ENCODE data around the gene IRX3.

IRX3 gene

GRCh38 chr16:54309341-54309740, 22.8 kb upstream of the IRX3 start:
- no peaks in the 10 kb centered on the region for H3K27me3 Mint-ChIP-seq
- no peaks in the 10 kb centered on the region for H3K36me3 Mint-ChIP-seq
- no peak for ATAC-seq
- no peak overlapping the region for H3K4me3 Mint-ChIP-seq
- H3K27ac Mint-ChIP-seq: no peak overlapping the region
- H3K4me1 Mint-ChIP-seq: no peaks in the 10 kb centered on the region
- H3K9me3 Mint-ChIP-seq: peaks cover 2% of the 10 kb centered on the region

GRCh38 chr16:54305080-54305479, 18.5 kb upstream of the IRX3 start:
- Mint-ChIP-seq H3K27me3 (no peaks in the 10 kb centered on the region), H3K4me3 (no peak overlapping the region), H3K27ac (no peak overlapping the region)

GRCh38 chr16:54303613-54304012, 17.0 kb upstream of the IRX3 start:
- ATAC-seq: no peak
- Mint-ChIP-seq H3K4me3 (no peak overlapping the region), H3K27me3 (no peaks in the 10 kb centered on the region), H3K27ac (no peak overlapping the region), H3K4me1 (no peaks in the 10 kb centered on the region), H3K36me3 (no peaks in the 10 kb centered on the region), H3K9me3 (peaks cover 6% of the 10 kb centered on the region)

More at GRCh38 chr16:54305080-54305479, 18.5 kb upstream of the IRX3 start:
- Mint-ChIP-seq H3K36me3 (no peaks in the 10 kb centered on the region), H3K9me3 (peaks cover 6% of the 10 kb centered on the region), H3K4me1 (no peaks in the 10 kb centered on the region)
- no peak for ATAC-seq

DNA sequence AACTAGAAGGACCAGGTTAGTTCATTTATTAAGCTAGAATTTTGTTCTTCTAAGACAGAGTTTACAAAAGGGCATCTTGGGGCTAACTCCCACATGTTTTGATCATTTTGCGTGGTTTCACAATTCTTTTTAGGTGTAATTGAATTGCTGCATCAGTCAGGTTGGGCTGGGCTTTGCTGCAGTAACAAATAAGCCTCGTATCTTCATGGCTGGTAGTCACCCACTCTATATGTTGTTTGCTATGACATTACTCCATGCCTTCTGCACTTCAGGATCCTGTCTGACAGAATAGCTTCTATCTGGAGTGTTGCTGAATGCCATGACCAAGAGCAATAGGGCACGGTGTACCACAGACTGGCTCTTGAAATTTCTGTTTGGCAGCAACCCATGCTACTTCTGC, 10.6 kb upstream of the IRX3 start:
- Mint-ChIP-seq H3K36me3 (no peaks in the 10 kb centered on the region), H3K9me3 (peaks cover 9% of the 10 kb centered on the region), H3K27ac (no peak overlapping the region), H3K4me3 (no peak overlapping the region), H3K27me3 (peaks cover 8% of the 10 kb centered on the region), H3K4me1 (no peaks in the 10 kb centered on the region)
- no peak for ATAC-seq

DNA sequence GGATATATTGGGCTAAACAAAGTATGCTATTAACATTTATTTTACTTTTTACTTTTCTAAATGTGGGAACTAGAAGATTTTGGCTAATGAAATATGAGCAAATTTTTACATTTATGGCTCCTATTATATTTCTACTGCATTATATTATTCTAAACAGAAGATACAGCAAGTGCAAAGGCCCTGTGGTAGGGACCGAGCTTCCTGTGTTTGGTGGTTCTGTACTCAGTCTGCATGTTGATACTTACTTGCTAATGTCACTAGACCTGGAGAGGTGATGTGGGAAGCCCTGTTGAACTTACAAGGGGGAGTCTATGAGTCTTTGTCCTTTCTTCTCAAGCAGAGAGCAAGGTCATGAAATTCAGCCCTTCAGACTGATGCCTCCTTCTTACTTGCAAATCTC, 10.0 kb upstream of the IRX3 start:
- no peak for ATAC-seq

DNA sequence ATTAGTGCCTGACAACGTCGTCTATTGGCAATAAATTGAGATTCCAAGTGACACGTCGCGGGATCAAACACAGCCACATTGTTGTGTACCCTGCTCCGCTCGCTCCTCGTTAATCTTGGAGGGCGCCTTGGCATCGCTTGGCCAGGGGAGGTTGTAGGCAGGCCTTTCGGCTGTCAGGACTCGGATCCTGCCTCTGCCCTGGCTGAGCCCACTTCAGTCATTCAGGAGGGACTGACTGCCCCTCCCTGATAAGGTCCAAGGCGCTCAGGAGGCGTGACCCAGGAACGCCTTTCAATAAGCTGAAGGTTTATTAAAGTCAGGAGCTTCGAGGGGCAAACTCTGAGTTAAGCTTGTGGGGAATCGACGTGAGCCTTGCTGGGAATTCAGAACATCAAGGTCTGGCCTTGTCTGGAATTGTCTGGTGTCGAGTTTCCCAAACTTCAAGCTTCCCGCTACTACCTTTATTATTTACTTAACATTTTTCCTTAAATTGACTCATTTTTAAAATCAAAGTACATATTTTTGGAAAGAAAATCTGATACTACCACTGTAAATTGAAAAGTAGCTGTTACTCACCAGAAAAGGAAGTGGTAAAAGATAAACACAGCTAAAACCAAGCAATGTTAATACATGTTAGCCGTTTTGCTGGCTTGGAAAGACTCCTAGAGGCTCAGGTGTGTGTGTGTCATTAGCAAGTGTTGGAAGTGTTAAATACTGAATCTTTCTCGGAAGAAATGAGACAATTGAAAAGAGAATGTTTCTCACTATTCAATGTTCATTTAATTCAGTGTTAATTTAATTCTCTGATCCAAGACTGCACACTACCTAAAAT, 5.3 kb upstream of the IRX3 start:
- H3K27ac Mint-ChIP-seq: no peak overlapping the region
- peaks cover 56% of the 10 kb centered on the region for H3K27me3 Mint-ChIP-seq
- peaks cover 14% of the 10 kb centered on the region for H3K9me3 Mint-ChIP-seq
- no peak overlapping the region for H3K4me3 Mint-ChIP-seq
- no peak for ATAC-seq
- peaks cover 6% of the 10 kb centered on the region for H3K36me3 Mint-ChIP-seq
- peaks cover 6% of the 10 kb centered on the region for H3K4me1 Mint-ChIP-seq

More for the DNA sequence above, 10.0 kb upstream of the IRX3 start:
- peaks cover 9% of the 10 kb centered on the region for H3K9me3 Mint-ChIP-seq
- no peaks in the 10 kb centered on the region for H3K4me1 Mint-ChIP-seq
- no peaks in the 10 kb centered on the region for H3K36me3 Mint-ChIP-seq
- no peak overlapping the region for H3K4me3 Mint-ChIP-seq
- no peak overlapping the region for H3K27ac Mint-ChIP-seq
- peaks cover 14% of the 10 kb centered on the region for H3K27me3 Mint-ChIP-seq

DNA sequence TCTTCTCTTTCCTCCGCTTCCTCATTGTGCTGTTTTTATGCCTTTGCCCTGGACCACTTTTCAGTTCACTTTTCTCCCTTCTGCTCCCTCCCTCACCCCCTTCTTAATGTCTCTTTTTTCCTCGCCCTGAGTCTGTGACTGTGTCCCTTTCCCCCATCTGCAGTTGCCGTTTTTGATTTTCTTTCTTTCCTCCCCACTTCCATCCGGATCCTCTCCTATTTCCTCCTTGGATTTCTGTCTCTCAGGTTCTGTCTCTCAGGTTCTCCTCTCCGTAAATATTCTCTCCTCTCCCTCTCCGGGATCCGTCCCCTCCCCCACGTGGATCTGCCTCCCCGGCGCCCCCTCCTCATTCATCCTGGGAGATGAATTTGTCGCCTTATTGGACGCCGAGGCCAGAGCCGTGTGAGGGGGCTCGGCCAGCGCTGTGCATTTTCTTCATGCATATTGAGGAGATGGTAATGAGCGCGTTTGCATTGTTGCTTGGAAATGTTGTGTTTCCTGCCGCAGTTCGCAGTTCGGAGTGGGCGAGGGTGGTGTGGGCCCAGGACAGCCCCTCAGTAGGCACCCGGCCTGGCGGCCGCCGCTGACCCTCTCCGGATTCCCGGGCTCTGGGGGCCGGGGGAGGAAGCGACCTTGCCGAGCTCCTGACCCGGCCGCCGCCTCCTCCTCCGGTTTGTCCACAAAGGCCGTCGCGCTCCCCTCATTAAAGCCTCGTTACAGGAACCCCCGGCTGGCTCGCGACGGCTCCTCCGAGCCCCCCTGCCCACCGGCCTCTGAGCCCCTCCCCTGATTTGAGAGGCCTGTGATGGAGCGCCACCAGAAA, 4.5 kb upstream of the IRX3 start:
- H3K27ac Mint-ChIP-seq: no peak overlapping the region
- peaks cover 13% of the 10 kb centered on the region for H3K4me1 Mint-ChIP-seq
- H3K36me3 Mint-ChIP-seq: peaks cover 6% of the 10 kb centered on the region
- ATAC-seq: no peak
- peaks cover 64% of the 10 kb centered on the region for H3K27me3 Mint-ChIP-seq
- peaks cover 10% of the 10 kb centered on the region for H3K9me3 Mint-ChIP-seq
- H3K4me3 Mint-ChIP-seq: no peak overlapping the region

DNA sequence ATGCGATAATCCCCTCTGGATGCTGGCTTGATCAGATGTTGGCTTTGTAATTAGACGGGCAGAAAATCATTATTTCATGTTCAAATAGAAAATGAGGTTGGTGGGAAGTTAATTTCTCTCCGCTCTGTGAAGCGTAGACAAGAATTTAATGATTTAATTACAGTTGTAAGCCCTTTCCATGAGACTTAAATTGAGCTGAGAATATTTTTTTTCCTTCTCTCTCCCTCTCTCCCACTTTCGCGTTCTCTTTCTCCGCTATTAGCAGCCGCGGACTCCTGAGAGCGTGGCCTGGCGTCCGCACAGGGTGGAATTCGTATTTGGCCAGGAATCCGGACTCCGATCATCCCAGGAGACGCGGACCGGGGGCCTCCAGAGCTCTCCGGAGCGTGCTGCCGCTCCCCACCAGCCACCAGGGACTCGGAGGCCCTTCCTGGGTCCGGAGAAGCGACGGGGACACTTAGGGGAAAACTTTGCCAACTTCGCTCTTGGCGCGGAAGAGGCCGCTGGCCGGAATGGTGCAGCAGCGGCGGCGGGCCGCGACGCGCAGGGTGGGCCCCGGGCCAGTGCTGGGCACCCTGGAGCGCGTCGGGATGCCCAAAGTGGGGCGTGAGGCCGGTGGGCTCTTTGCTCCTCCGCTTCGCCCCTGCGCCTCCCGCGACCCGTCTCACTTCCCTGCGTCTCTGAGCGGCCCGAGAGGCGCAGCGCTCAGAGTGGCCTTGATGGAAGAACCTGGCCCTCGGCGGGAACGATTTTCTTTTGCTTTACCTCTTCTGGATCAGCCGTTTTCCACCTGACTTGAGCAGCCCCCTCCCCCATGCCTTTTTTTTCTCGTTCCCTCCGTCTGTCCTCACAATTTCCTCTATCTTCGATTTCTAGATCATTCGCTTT, 3.6 kb upstream of the IRX3 start:
- H3K27me3 Mint-ChIP-seq: peaks cover 72% of the 10 kb centered on the region
- peaks cover 7% of the 10 kb centered on the region for H3K9me3 Mint-ChIP-seq
- H3K27ac Mint-ChIP-seq: no peak overlapping the region
- H3K36me3 Mint-ChIP-seq: peaks cover 6% of the 10 kb centered on the region
- no peak overlapping the region for H3K4me3 Mint-ChIP-seq
- peaks cover 16% of the 10 kb centered on the region for H3K4me1 Mint-ChIP-seq
- ATAC-seq: no peak

DNA sequence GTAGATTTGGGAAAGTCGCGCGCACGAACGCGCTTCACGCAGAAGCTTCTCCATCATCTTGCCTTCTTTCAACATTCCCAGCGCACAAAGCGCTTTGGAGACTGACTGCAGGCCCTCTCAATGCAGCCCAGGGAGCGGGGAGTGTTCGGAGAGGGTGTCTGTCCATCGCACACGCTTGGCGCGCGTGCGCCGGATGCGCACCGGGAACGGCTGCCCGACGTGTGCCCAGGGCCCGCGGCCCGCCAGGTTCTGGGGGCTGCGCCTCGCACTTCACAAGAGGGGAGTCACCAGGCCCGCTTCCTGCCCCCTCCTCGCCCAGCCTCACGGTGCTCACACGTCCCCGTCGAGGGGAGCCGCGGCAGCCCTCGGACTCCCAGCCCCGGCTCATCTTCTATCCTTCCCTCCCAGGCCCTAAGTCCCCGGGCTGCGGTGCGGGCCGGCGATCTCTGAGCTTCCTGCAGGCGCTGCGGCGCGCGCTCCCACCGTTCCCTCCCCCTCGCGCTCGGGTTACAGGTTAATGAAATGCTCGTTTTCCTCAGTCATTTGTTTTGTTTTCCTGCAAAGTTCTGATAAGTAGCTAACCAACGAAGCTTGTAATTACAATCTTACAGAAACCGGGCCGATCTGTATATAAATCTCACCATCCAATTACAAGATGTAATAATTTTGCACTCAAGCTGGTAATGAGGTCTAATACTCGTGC, 2.8 kb upstream of the IRX3 start:
- Mint-ChIP-seq H3K4me3 (no peak overlapping the region), H3K36me3 (peaks cover 6% of the 10 kb centered on the region), H3K27ac (no peak overlapping the region)

DNA sequence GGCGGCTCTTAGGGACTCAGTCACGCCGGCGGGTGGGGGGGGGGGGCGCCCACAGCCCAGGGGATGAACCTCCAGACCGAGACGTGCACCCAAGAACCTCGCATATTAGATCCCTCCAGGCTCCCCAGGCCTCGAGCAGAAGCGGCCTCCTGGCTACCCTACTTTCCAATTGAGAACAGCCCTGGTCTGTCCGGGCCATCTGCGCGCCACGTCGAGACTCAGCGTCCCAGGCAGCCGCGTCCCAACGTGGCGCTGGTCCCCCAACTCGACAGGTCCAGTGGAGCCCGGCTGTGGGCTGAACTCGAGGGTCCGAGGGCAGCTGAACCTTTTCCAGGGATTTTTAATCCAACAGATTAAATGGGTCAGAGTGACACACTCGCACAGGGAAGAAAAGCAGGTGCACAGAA, 2.3 kb upstream of the IRX3 start:
- Mint-ChIP-seq H3K27ac (no peak overlapping the region), H3K27me3 (peaks cover 80% of the 10 kb centered on the region), H3K9me3 (peaks cover 4% of the 10 kb centered on the region), H3K4me1 (peaks cover 20% of the 10 kb centered on the region), H3K36me3 (peaks cover 6% of the 10 kb centered on the region), H3K4me3 (no peak overlapping the region)
- ATAC-seq: no peak

More for the DNA sequence above, 2.8 kb upstream of the IRX3 start:
- Mint-ChIP-seq H3K27me3 (peaks cover 78% of the 10 kb centered on the region), H3K4me1 (peaks cover 20% of the 10 kb centered on the region), H3K9me3 (peaks cover 4% of the 10 kb centered on the region)
- ATAC-seq: no peak

DNA sequence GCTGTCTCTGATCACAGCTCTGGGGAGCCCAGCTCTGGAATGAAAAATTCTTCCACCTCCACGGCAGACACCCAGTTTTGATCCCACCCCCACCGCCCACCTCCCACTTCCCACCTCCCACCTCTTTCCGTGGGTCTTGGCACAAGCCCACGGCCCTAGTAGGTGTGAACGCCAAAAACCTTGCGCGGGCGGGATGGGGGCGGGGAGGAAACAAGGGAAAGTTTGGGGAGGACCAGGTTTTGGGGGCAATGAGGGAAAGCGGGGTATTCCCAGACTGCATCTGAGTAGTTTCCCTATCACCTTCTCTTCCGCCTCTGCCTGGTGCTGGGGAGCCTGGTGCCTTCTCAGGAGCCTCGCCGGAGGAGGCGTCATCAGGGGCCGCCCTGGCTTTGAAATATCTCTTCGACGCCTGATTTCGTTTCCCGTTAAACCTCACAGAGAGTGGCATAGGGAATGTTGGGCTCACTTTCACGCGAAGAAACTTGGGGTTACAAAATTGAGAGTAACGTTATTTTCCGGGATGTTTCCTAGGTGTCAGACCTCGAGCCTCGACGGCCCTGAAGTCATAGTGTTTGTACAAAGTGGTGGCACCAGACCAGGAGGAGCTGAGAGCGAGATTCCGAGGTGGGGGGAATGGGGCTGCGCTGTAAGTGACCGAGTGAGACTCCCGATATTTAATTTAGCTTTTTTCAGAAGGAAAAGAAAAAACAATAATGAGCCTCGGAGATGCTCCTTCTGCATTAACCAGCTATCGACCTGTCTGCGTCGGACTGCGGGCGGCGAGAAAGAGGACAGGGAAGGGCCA, 1.6 kb upstream of the IRX3 start:
- H3K4me3 Mint-ChIP-seq: no peak overlapping the region
- peaks cover 6% of the 10 kb centered on the region for H3K36me3 Mint-ChIP-seq
- peaks cover 86% of the 10 kb centered on the region for H3K27me3 Mint-ChIP-seq
- ATAC-seq: no peak
- H3K27ac Mint-ChIP-seq: no peak overlapping the region
- peaks cover 4% of the 10 kb centered on the region for H3K9me3 Mint-ChIP-seq
- peaks cover 22% of the 10 kb centered on the region for H3K4me1 Mint-ChIP-seq

DNA sequence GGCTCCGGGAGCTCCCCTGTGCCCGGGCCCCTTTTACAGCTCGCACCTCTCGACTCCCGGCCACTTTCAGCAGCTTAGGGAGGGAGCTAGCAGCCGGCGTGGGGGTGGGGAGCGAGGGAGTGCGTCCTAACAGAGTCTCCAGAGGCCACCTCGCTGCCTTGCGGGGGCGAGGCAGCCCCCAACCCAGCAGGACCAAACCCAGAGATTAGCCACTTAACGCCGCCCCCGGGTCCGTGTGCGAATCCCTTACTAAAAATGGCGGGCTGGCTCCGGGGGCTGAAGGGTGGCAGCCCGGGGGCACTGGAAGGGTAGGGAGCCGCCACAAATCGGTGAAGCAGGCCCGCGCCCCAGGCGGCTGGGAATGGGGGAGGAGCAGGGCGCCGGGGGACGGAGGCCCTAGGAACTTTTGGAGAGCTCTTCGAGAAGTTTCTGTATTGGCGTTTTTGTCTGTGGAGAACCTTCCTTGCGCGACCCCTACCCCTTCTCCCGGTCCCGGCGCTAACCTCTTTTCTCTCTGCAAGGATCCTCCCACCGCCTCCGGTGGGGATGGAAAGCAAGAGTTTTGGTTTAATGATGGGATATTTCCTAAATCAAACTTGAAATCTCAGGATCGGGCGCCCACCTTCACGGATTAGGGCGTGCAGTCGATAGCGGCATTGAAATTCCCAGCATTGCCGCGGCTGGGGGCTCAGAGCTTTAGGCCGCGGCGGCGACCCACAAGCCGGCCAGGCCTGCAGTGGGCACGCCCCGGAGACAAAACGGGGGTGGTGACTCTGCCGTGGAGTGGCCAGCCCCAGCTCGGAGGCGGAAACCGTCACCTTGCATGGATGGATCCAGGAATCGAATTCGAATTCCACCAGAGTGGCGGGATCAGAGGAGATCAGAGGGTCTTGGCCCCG, 793 bp upstream of the IRX3 start:
- Mint-ChIP-seq H3K27me3 (peaks cover 88% of the 10 kb centered on the region), H3K36me3 (peaks cover 6% of the 10 kb centered on the region), H3K27ac (no peak overlapping the region), H3K9me3 (peaks cover 4% of the 10 kb centered on the region), H3K4me1 (peaks cover 28% of the 10 kb centered on the region), H3K4me3 (no peak overlapping the region)
- ATAC-seq: no peak

DNA sequence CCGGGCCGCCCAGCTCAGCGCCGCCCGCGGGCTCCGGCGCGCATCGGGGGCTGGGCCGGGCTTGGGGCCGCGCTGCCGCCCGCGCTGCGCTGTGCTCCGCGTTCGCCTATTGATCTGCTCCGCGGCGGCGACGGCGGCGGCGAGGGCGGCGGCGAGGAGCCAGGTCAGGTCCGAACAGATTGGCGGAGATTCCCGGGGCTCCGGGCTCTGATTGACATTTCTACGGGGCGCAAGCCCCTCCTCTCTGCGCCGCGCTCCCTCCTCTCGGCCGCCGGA, 559 bp downstream of the IRX3 start:
- Mint-ChIP-seq H3K36me3 (peaks cover 5% of the 10 kb centered on the region), H3K27me3 (peaks cover 88% of the 10 kb centered on the region), H3K27ac (no peak overlapping the region), H3K4me3 (peak overlapping the region; percentile 59), H3K4me1 (peaks cover 28% of the 10 kb centered on the region), H3K9me3 (peaks cover 4% of the 10 kb centered on the region)
- no peak for ATAC-seq

All from stimulated activated memory B cell treated with anti-CD40 and anti-IgM and Interleukin-4, amounts not matched to agents 10 μg/mL and 1 μg/mL and 100 μg/mL, for 72 hours (primary cell).